K562 (cell line): ENCODE data around the gene AGT. TPM values are rescaled to one million over a fixed set of nuclear protein-coding genes. Genes with fewer than 3 reads are reported as not detected.

Experiments
- BACH1 ChIP-seq: fragments of 200-800 bp; sonication (Bioruptor generic); IDR thresholded peaks from 2 replicates; pipeline ENCODE4 v1.6.1; 2016; ENCODE audit warnings: missing genetic modification characterization, missing compliant biosample characterization
- CHD7 ChIP-seq: fragments of 200-600 bp; sonication (generic); IDR thresholded peaks from one replicate; pipeline ENCODE4 v1.6.1; 2012; ENCODE audit warnings: mild to moderate bottlenecking, low read depth, low read length, inconsistent platforms
- HOXB6 ChIP-seq: fragments of 250-450 bp; sonication (Bioruptor Pico); IDR thresholded peaks from 2 replicates; pipeline ENCODE4 v1.5.1; 2022; ENCODE audit warnings: mild to moderate bottlenecking, borderline replicate concordance
- LCOR ChIP-seq: sonication (generic); formaldehyde crosslinking; IDR thresholded peaks from 2 replicates; pipeline ENCODE4 v1.8.0; 2022; ENCODE audit warnings: mild to moderate bottlenecking, missing genetic modification reagents
- PBX2 ChIP-seq, 2 experiments: IDR thresholded peaks in 1 of 2; conservative IDR thresholded peaks in 1 of 2; 2 replicates each; pipeline ENCODE4 v1.6.1; 2016; ENCODE audit warnings: low read depth in 2 of 2, mild to moderate bottlenecking in 1 of 2, missing compliant biosample characterization in 1 of 2, missing genetic modification characterization in 1 of 2, moderate library complexity in 1 of 2
- POLR2H ChIP-seq: IDR thresholded peaks from 2 replicates; pipeline ENCODE4 v1.6.1; 2016; ENCODE audit warnings: missing genetic modification characterization, low read depth, mild to moderate bottlenecking, control low read depth, missing compliant biosample characterization, moderate library complexity
- ZBTB9 ChIP-seq: fragments of 450-650 bp; formaldehyde crosslinking; IDR thresholded peaks from 2 replicates; pipeline ENCODE4 v1.4.0; 2020; ENCODE audit warnings: mild to moderate bottlenecking, moderate library complexity
- ZNF280A ChIP-seq: fragments of 450-650 bp; IDR thresholded peaks from 2 replicates; pipeline ENCODE4 v1.6.1; 2018; ENCODE audit warnings: mild to moderate bottlenecking, low read depth; ENCODE audit not compliant: partially characterized antibody
- ZNF444 ChIP-seq: fragments of 250-450 bp; sonication (Bioruptor Pico); IDR thresholded peaks from 2 replicates; pipeline ENCODE4 v1.4.0; 2020; ENCODE audit warnings: mild to moderate bottlenecking, moderate library complexity
- polyA plus RNA-seq, 8 experiments: library from polyadenylated mRNA; depleted of rRNA in 4 of 8; stranded (reverse) in 5 of 8; unstranded in 3 of 8; fragments of >200 nt; fragmentation: Nextera tagmentation in 2 of 8; fragmentation: Illumina TruSeq in 1 of 8; extraction: Ambion mirVana in 2 of 8; extraction: Trizol in 1 of 8; gene quantifications; 2 replicates each; pipeline versions ENCODE4 v1.2.1 to v1.2.3, GENCODE V29; 2011 to 2014; ENCODE audit warnings: inconsistent platforms in 1 of 8, missing spikeins in 1 of 8
- total RNA-seq, 7 experiments: library from RNA; depleted of rRNA in 6 of 7; stranded (reverse); fragments of >200 nt in 6 of 7; fragmentation: Illumina TruSeq in 2 of 7; extraction: Trizol in 2 of 7; gene quantifications; 2 replicates each; pipeline versions ENCODE4 v1.2.1 to v1.2.3, GENCODE V29; 2011 to 2021; ENCODE audit warnings: low replicate concordance in 1 of 7

The AGT gene
- total and polyA plus RNA-seq, 9 of the 15 experiments (the other 6 are each of a cell fraction or from before 2014, with no cell fraction given): 0.40 TPM; not detected in 8

- TF ChIP-seq CHD7: no peak
- TF ChIP-seq HOXB6 (CRISPR knock-in tag): no peak
- no peak for TF ChIP-seq LCOR (CRISPR knock-in tag)
- no peak for TF ChIP-seq BACH1
- no peak for TF ChIP-seq ZNF280A
- no peak for TF ChIP-seq PBX2 (CRISPR knock-in tag; IDR thresholded peaks at IDR 0.05; ENCODE audit: low read depth)
- TF ChIP-seq PBX2 (tag; conservative IDR thresholded peaks at IDR 0.05; ENCODE audit: low read depth): no peak
- no peak for TF ChIP-seq ZBTB9 (CRISPR knock-in tag)
- no peak for TF ChIP-seq POLR2H (tag)
- TF ChIP-seq ZNF444: no peak
These were observed 15.8 kb downstream of the AGT start (continued) for GRCh38 chr1:230698130-230698529.
